ENCODE results near the gene EZH2.

DNA sequence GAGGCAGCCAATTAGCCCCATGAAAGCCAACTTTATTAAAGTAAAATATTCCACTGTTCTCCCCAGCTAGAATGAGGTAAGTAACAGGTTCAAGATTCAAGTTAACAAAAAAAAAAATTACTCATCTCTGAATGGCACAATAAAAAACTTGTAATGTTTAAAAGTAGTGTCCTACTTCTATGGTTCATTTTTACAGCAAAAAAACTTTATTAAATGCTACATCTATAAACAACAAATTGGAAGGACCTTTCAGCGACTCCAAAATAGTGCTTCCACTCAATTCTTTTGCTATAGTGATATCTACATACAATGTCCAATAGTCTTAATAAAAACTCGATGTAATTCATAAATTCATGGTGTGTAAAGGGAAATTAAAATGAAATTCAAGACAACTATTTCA lies 59.2 kb downstream of the EZH2 start:
- TF ChIP-seq POLR2A (IDR thresholded peaks at IDR 0.05) (no peak), POLR2AphosphoS5 (IDR thresholded peaks at IDR 0.05) (no peak), EP300 (IDR thresholded peaks at IDR 0.05) (no peak)
- TF ChIP-seq, protein P1, sequence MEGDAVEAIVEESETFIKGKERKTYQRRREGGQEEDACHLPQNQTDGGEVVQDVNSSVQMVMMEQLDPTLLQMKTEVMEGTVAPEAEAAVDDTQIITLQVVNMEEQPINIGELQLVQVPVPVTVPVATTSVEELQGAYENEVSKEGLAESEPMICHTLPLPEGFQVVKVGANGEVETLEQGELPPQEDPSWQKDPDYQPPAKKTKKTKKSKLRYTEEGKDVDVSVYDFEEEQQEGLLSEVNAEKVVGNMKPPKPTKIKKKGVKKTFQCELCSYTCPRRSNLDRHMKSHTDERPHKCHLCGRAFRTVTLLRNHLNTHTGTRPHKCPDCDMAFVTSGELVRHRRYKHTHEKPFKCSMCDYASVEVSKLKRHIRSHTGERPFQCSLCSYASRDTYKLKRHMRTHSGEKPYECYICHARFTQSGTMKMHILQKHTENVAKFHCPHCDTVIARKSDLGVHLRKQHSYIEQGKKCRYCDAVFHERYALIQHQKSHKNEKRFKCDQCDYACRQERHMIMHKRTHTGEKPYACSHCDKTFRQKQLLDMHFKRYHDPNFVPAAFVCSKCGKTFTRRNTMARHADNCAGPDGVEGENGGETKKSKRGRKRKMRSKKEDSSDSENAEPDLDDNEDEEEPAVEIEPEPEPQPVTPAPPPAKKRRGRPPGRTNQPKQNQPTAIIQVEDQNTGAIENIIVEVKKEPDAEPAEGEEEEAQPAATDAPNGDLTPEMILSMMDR (IDR thresholded peaks at IDR 0.05) = no peak
